WTC11 (cell line): ENCODE results near the gene ADGRA1. TPM values are rescaled to one million over a fixed set of nuclear protein-coding genes. Genes with fewer than 3 reads are reported as not detected.

ENCODE experiments used
- ATAC-seq: fragments of 200-7000 bp; cut with Tn5 transposase; 2 replicates; pipeline ENCODE4 v1.10.0; 2021; ENCODE audit warnings: mild to moderate bottlenecking, moderate library complexity
- CTCF ChIA-PET: fragments of 300-600 bp; sonication (Branson Sonifier 250); formaldehyde crosslinking; loops from one replicate; lab custom pipeline; 2021; ENCODE audit warnings: antibody characterized with exemption; lab: Charles Lee
- POLR2A ChIA-PET: fragments of 350-600 bp; sonication (Branson Sonifier 250); formaldehyde crosslinking; loops from one replicate; lab custom pipeline; 2021; ENCODE audit warnings: antibody characterized with exemption; lab: Charles Lee
- DNase-seq: peaks from one replicate; pipeline ENCODE4 v3.0.0; 2021; ENCODE audit warnings: low spot score
- H3K27ac Mint-ChIP-seq: 2 replicates; pipeline ENCODE4 v1.8.0; 2021; ENCODE audit warnings: mixed read lengths
- H3K27me3 Mint-ChIP-seq: 2 replicates; pipeline ENCODE4 v1.8.0; 2021; ENCODE audit warnings: low read depth, mild to moderate bottlenecking, moderate library complexity, mixed read lengths
- H3K36me3 Mint-ChIP-seq: 2 replicates; pipeline ENCODE4 v1.8.0; 2021; ENCODE audit warnings: mixed read lengths
- H3K4me1 Mint-ChIP-seq: 2 replicates; pipeline ENCODE4 v1.8.0; 2022; ENCODE audit warnings: mixed read lengths
- H3K4me3 Mint-ChIP-seq: 2 replicates; pipeline ENCODE4 v1.8.0; 2021; ENCODE audit warnings: mild to moderate bottlenecking, moderate library complexity, mixed read lengths
- H3K9me3 Mint-ChIP-seq: 2 replicates; pipeline ENCODE4 v1.8.0; 2021; ENCODE audit warnings: mixed read lengths
- ATF1 ChIP-seq: sonication (generic); formaldehyde crosslinking; IDR thresholded peaks from 2 replicates; pipeline ENCODE4 v1.8.1; 2023; ENCODE audit warnings: mild to moderate bottlenecking, moderate library complexity, missing genetic modification reagents
- CREM ChIP-seq: sonication (generic); formaldehyde crosslinking; IDR thresholded peaks from 2 replicates; pipeline ENCODE4 v1.8.1; 2022; ENCODE audit warnings: mild to moderate bottlenecking, missing genetic modification reagents, moderate library complexity
- E2F4 ChIP-seq: sonication (generic); formaldehyde crosslinking; IDR thresholded peaks from 2 replicates; pipeline ENCODE4 v1.8.1; 2022; ENCODE audit warnings: low read depth, mild to moderate bottlenecking, moderate library complexity, missing genetic modification reagents, borderline replicate concordance
- EMX1 ChIP-seq: fragments of 250-450 bp; sonication (Bioruptor Pico); IDR thresholded peaks from 2 replicates; pipeline ENCODE4 v1.8.0; 2021; ENCODE audit warnings: mild to moderate bottlenecking
- GABPB1 ChIP-seq: sonication (generic); formaldehyde crosslinking; IDR thresholded peaks from 2 replicates; pipeline ENCODE4 v1.8.1; 2023; ENCODE audit warnings: mild to moderate bottlenecking, missing genetic modification reagents
- HMGA2 ChIP-seq: fragments of 250-450 bp; sonication (Bioruptor Pico); IDR thresholded peaks from 2 replicates; pipeline ENCODE4 v1.4.0; 2021; ENCODE audit warnings: mild to moderate bottlenecking, moderate library complexity
- IRF1 ChIP-seq: sonication (generic); formaldehyde crosslinking; IDR thresholded peaks from 2 replicates; pipeline ENCODE4 v1.8.0; 2023; ENCODE audit warnings: missing genetic modification reagents
- IRF2 ChIP-seq: sonication (generic); formaldehyde crosslinking; IDR thresholded peaks from 2 replicates; pipeline ENCODE4 v1.8.0; 2022; ENCODE audit warnings: low read depth, missing genetic modification reagents, borderline replicate concordance
- JUN ChIP-seq: sonication (generic); formaldehyde crosslinking; IDR thresholded peaks from 2 replicates; pipeline ENCODE4 v1.8.0; 2023; ENCODE audit warnings: mild to moderate bottlenecking, missing genetic modification reagents
- MAX ChIP-seq: sonication (generic); formaldehyde crosslinking; IDR thresholded peaks from 2 replicates; pipeline ENCODE4 v1.8.0; 2022; ENCODE audit warnings: mild to moderate bottlenecking, missing genetic modification reagents
- MLX ChIP-seq: sonication (generic); formaldehyde crosslinking; IDR thresholded peaks from 2 replicates; pipeline ENCODE4 v1.8.1; 2023; ENCODE audit warnings: mild to moderate bottlenecking, missing genetic modification reagents, moderate library complexity
- MXD4 ChIP-seq: fragments of 250-450 bp; sonication (Bioruptor Pico); IDR thresholded peaks from 2 replicates; pipeline ENCODE4 v1.8.0; 2021; ENCODE audit warnings: mild to moderate bottlenecking, moderate library complexity, borderline replicate concordance
- NR2C2 ChIP-seq: sonication (generic); formaldehyde crosslinking; IDR thresholded peaks from 2 replicates; pipeline ENCODE4 v1.8.0; 2022; ENCODE audit warnings: mild to moderate bottlenecking, missing genetic modification reagents
- NR3C1 ChIP-seq: sonication (generic); formaldehyde crosslinking; conservative IDR thresholded peaks from 2 replicates; pipeline ENCODE4 v1.8.1; 2023; ENCODE audit warnings: low read depth, mild to moderate bottlenecking, missing genetic modification reagents
- RORB ChIP-seq: fragments of 250-450 bp; sonication (Bioruptor Pico); IDR thresholded peaks from 2 replicates; pipeline ENCODE4 v1.9.0; 2021; ENCODE audit warnings: mild to moderate bottlenecking
- SMAD3 ChIP-seq: sonication (generic); formaldehyde crosslinking; IDR thresholded peaks from 2 replicates; pipeline ENCODE4 v1.8.0; 2022; ENCODE audit warnings: missing genetic modification reagents, mild to moderate bottlenecking, borderline replicate concordance
- TCF7 ChIP-seq: sonication (generic); formaldehyde crosslinking; IDR thresholded peaks from 2 replicates; pipeline ENCODE4 v1.8.0; 2022; ENCODE audit warnings: mild to moderate bottlenecking, low read depth, missing genetic modification reagents, moderate library complexity
- TP53 ChIP-seq: sonication (generic); formaldehyde crosslinking; IDR thresholded peaks from 2 replicates; pipeline ENCODE4 v1.8.1; 2023; ENCODE audit warnings: mild to moderate bottlenecking, missing genetic modification reagents
- USF2 ChIP-seq: sonication (generic); formaldehyde crosslinking; IDR thresholded peaks from 2 replicates; pipeline ENCODE4 v1.8.1; 2023; ENCODE audit warnings: mild to moderate bottlenecking, missing genetic modification reagents, moderate library complexity
- ZNF219 ChIP-seq: sonication (generic); formaldehyde crosslinking; IDR thresholded peaks from 2 replicates; pipeline ENCODE4 v1.8.0; 2023; ENCODE audit warnings: missing genetic modification reagents, mild to moderate bottlenecking, borderline replicate concordance
- ZNF317 ChIP-seq: sonication (generic); formaldehyde crosslinking; IDR thresholded peaks from 2 replicates; pipeline ENCODE4 v1.8.1; 2023; ENCODE audit warnings: low read depth, mild to moderate bottlenecking, moderate library complexity, missing genetic modification reagents, borderline replicate concordance
- ZSCAN18 ChIP-seq: fragments of 250-450 bp; sonication (Bioruptor Pico); IDR thresholded peaks from 2 replicates; pipeline ENCODE4 v2.1.2; 2022; ENCODE audit warnings: mild to moderate bottlenecking, moderate library complexity
- total RNA-seq: library from RNA; stranded (reverse); gene quantifications from 3 replicates; pipeline ENCODE4 v1.2.3, GENCODE V29; 2021

ADGRA1 gene
- total RNA-seq, 1 experiment from 2014 or later = 0.20 TPM

GRCh38 chr10:133042061-133042460, 45.7 kb upstream of the ADGRA1 start (continued):
- TF ChIP-seq ATF1 (CRISPR knock-in tag) (no peak), MLX (no peak), E2F4 (CRISPR knock-in tag) (no peak), HMGA2 (CRISPR knock-in tag) (no peak), TCF7 (CRISPR knock-in tag) (no peak), SMAD3 (CRISPR knock-in tag) (no peak), NR2C2 (no peak), MAX (CRISPR knock-in tag) (no peak), RORB (no peak)

GRCh38 chr10:133042816-133043215, 44.9 kb upstream of the ADGRA1 start:
- H3K27ac Mint-ChIP-seq = no peak overlapping the region

GRCh38 chr10:133043541-133044225, 44.0 kb upstream of the ADGRA1 start:
- H3K27me3 Mint-ChIP-seq = no peaks in the 10 kb centered on the region; the same call in 1 of the 2 replicates
- no peak overlapping the region for H3K4me3 Mint-ChIP-seq
- H3K36me3 Mint-ChIP-seq = no peaks in the 10 kb centered on the region
- no peaks in the 10 kb centered on the region for H3K9me3 Mint-ChIP-seq
- POLR2A ChIA-PET = no interaction called here
- no peaks in the 10 kb centered on the region for H3K4me1 Mint-ChIP-seq
- no peak for DNase-seq
- TF ChIP-seq MXD4 (CRISPR knock-in tag) = no peak
- TF ChIP-seq IRF2 (CRISPR knock-in tag) = no peak
- no peak for TF ChIP-seq USF2 (CRISPR knock-in tag)
- no peak for TF ChIP-seq ZNF219 (CRISPR knock-in tag)
- no peak overlapping the region for H3K27ac Mint-ChIP-seq
- no peak for ATAC-seq
- CTCF ChIA-PET = interaction anchor here (0.8 kb wide), 1 partner anchor 105 kb away, joined by 3 read pairs; no protein-coding TSS in a partner anchor

More at GRCh38 chr10:133042816-133043215, 44.9 kb upstream of the ADGRA1 start:
- DNase-seq = no peak
- Mint-ChIP-seq H3K27me3 (no peaks in the 10 kb centered on the region), H3K4me3 (no peak overlapping the region), H3K36me3 (no peaks in the 10 kb centered on the region), H3K4me1 (no peaks in the 10 kb centered on the region), H3K9me3 (no peaks in the 10 kb centered on the region)
- ChIA-PET POLR2A (no interaction called here), CTCF (interaction anchor here (0.8 kb wide), 1 partner anchor 104 kb away, joined by 3 read pairs; no protein-coding TSS in a partner anchor)
- TF ChIP-seq ZNF317 (no peak), JUN (CRISPR knock-in tag) (no peak), GABPB1 (CRISPR knock-in tag) (no peak), CREM (no peak), TP53 (CRISPR knock-in tag) (no peak), IRF1 (no peak), ZSCAN18 (CRISPR knock-in tag) (no peak), EMX1 (CRISPR knock-in tag) (no peak), NR3C1 (CRISPR knock-in tag) (no peak)
- ATAC-seq = no peak
